Esophagus mucosa (tissue), 1 donor: ENCODE measurements around the gene GADD45G. TPM values are rescaled to one million over a fixed set of nuclear protein-coding genes. Genes with fewer than 3 reads are reported as not detected.

ENCODE experiments used
- ATAC-seq: fragments of 200-7000 bp; cut with Tn5 transposase; one replicate; pipeline ENCODE4 v1.9.1; 2020
- total RNA-seq: library from RNA; stranded (reverse); gene quantifications from one replicate; pipeline ENCODE4 v1.2.4, GENCODE V29; 2023
- donor health status: DM: yes; HTN: yes; CAD: no.

The GADD45G gene
- total RNA-seq, 1 donor from 2014 or later, result 1.6 TPM

- no peak for ATAC-seq
Observed at GRCh38 chr9:89632192-89632733, 27.5 kb downstream of the GADD45G start.

- no peak for ATAC-seq
Observed at GRCh38 chr9:89632736-89633135, 27.9 kb downstream of the GADD45G start.

GRCh38 chr9:89633404-89633803 is 28.6 kb downstream of the GADD45G start:
- no peak for ATAC-seq

GRCh38 chr9:89633920-89634319 is 29.1 kb downstream of the GADD45G start:
- no peak for ATAC-seq

- peak; percentile 62 for ATAC-seq
Observed at GRCh38 chr9:89634995-89635742, 30.4 kb downstream of the GADD45G start.

- no peak for ATAC-seq
Observed at GRCh38 chr9:89635816-89636215, 31.0 kb downstream of the GADD45G start.

GRCh38 chr9:89637787-89638186 is 33.0 kb downstream of the GADD45G start:
- no peak for ATAC-seq

GRCh38 chr9:89638359-89638758 is 33.5 kb downstream of the GADD45G start:
- no peak for ATAC-seq

- no peak for ATAC-seq
Observed at GRCh38 chr9:89638893-89639292, 34.1 kb downstream of the GADD45G start.

GRCh38 chr9:89639367-89639795 is 34.6 kb downstream of the GADD45G start:
- ATAC-seq, result peak; percentile 27

GRCh38 chr9:89639961-89640360 is 35.1 kb downstream of the GADD45G start:
- ATAC-seq, result no peak

GRCh38 chr9:89640361-89640760 is 35.5 kb downstream of the GADD45G start:
- peak; percentile 33 for ATAC-seq

- ATAC-seq, result no peak
Observed at GRCh38 chr9:89640801-89641200, 36.0 kb downstream of the GADD45G start.

GRCh38 chr9:89641980-89642379 is 37.2 kb downstream of the GADD45G start:
- no peak for ATAC-seq

- no peak for ATAC-seq
Observed at GRCh38 chr9:89642789-89643188, 38.0 kb downstream of the GADD45G start.

GRCh38 chr9:89646189-89646939 is 41.6 kb downstream of the GADD45G start:
- no peak for ATAC-seq

- ATAC-seq, result no peak
Observed at GRCh38 chr9:89647366-89648128, 42.7 kb downstream of the GADD45G start.

GRCh38 chr9:89648247-89649000 is 43.6 kb downstream of the GADD45G start:
- ATAC-seq, result no peak

- no peak for ATAC-seq
Observed at GRCh38 chr9:89649039-89649691, 44.4 kb downstream of the GADD45G start.

GRCh38 chr9:89654025-89654662 is 49.3 kb downstream of the GADD45G start:
- no peak for ATAC-seq
